Breast epithelium (tissue), 4 donors: Measurements from ENCODE around the gene CNGB1. TPM values are rescaled to one million over a fixed set of nuclear protein-coding genes. Genes with fewer than 3 reads are reported as not detected.

Source experiments
- DNase-seq, 2 donors: peaks; one replicate each; pipeline ENCODE4 v3.0.0-alpha.2; 2019; ENCODE audit warnings: low spot score in 2 of 2
- H3K27ac ChIP-seq, 2 donors: fragments of 200-600 bp; sonication (generic) in 1 of 2; one replicate each; pipeline ENCODE4 v1.5.1; 2016 to 2019; ENCODE audit warnings: mild to moderate bottlenecking in 1 of 2
- H3K27me3 ChIP-seq, 2 donors: fragments of 200-600 bp; sonication (generic) in 1 of 2; one replicate each; pipeline versions ENCODE4 v1.5.1 to v1.6.0; 2017 to 2019; ENCODE audit warnings: control low read depth in 1 of 2, mild to moderate bottlenecking in 1 of 2
- H3K36me3 ChIP-seq: fragments of 200-600 bp; one replicate; pipeline ENCODE4 v1.5.1; 2019
- H3K4me1 ChIP-seq, 2 donors: fragments of 200-600 bp; sonication (generic); one replicate each; pipeline ENCODE4 v1.5.1; 2016 to 2019; ENCODE audit warnings: control low read depth in 1 of 2
- H3K4me3 ChIP-seq, 3 donors: fragments of 200-600 bp; sonication (generic); 1 replicate in 2 of 3; 2 replicates in 1 of 3; pipeline ENCODE4 v1.5.1; 2016 to 2019; ENCODE audit warnings: mild to moderate bottlenecking in 3 of 3, moderate library complexity in 2 of 3
- H3K9me3 ChIP-seq, 2 donors: fragments of 200-600 bp; sonication (generic) in 1 of 2; one replicate each; pipeline ENCODE4 v1.5.1; 2016 to 2019; ENCODE audit warnings: control low read depth in 1 of 2
- POLR2A ChIP-seq: fragments of 450-650 bp; IDR thresholded peaks from one replicate; pipeline ENCODE4 v1.6.1; 2016; ENCODE audit warnings: antibody characterized with exemption, mild to moderate bottlenecking, moderate library complexity
- POLR2AphosphoS5 ChIP-seq, 3 donors: sonication (generic); formaldehyde crosslinking; IDR thresholded peaks; one replicate each; pipeline ENCODE4 v1.6.1; 2017; ENCODE audit warnings: antibody characterized with exemption in 3 of 3
- intact Hi-C: fragments of 100-400 bp; cut with DNase I; formaldehyde crosslinking; loops from one replicate; pipeline ENCODE4 v1.15.1; 2023; ENCODE audit warnings: low total_unique reads
- total RNA-seq, 3 donors: library from RNA; depleted of rRNA; stranded (reverse); fragments of >200 nt; gene quantifications; one replicate each; pipeline ENCODE4 v1.1.0, GENCODE V29; 2016
- TF ChIP-seq, protein P1 (sequence below), 3 donors: fragments of 450-650 bp; IDR thresholded peaks; one replicate each; pipeline ENCODE4 v1.5.1; 2016 to 2017; ENCODE audit warnings: antibody characterized with exemption in 3 of 3, mild to moderate bottlenecking in 3 of 3, moderate library complexity in 3 of 3

CNGB1 gene
- total RNA-seq, 3 donors from 2014 or later: not detected

DNA sequence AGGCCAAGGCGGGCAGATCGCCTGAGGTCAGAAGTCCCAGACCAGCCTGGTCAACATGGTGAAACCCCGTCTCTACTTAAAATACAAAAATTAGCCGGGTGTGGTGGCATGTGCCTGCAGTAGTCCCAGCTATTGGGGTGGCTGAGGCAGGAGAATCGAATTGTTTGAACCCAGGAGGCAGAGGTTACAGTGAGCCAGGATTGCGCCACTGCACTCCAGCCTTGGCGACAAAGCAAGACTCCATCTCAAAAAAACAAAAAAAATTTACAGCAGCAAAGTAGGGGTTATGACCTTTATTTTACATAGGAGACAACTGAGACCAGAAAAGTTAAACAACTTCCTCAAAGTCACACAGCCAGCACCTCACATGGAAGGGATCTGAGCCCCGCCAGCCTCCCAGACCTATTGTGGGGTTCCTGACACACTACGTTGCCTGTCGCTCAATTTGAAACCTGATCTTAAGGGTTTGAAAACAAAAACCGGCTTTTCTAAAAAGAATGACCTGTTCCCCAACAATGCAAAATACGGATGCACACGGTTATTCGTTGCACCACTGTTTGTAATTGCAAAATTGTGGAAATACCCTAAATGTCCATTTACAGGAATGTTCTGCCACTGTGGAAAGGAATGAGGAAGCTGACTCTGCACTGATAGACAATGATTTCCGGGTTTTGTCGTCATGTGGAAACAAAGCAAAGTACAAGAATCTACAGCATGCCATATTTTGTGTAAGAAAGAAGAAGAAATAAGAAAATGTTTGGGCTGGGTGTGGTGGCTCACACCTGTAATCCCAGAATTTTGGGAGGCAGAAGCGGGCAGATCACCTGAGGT is 77.2 kb downstream of the CNGB1 start:
- DNase-seq: no peak
- no peaks in the 10 kb centered on the region for H3K27me3 ChIP-seq
- no peaks in the 10 kb centered on the region for H3K9me3 ChIP-seq
- no peaks in the 10 kb centered on the region for H3K4me1 ChIP-seq
- H3K27ac ChIP-seq: peak overlapping the region in 1 of 2 donors; percentile 35
- no peaks in the 10 kb centered on the region for H3K36me3 ChIP-seq
- intact Hi-C loops: no loop called here
- TF ChIP-seq POLR2A: no peak
- TF ChIP-seq POLR2AphosphoS5 (IDR thresholded peaks at IDR 0.05): no peak
- TF ChIP-seq, protein P1, sequence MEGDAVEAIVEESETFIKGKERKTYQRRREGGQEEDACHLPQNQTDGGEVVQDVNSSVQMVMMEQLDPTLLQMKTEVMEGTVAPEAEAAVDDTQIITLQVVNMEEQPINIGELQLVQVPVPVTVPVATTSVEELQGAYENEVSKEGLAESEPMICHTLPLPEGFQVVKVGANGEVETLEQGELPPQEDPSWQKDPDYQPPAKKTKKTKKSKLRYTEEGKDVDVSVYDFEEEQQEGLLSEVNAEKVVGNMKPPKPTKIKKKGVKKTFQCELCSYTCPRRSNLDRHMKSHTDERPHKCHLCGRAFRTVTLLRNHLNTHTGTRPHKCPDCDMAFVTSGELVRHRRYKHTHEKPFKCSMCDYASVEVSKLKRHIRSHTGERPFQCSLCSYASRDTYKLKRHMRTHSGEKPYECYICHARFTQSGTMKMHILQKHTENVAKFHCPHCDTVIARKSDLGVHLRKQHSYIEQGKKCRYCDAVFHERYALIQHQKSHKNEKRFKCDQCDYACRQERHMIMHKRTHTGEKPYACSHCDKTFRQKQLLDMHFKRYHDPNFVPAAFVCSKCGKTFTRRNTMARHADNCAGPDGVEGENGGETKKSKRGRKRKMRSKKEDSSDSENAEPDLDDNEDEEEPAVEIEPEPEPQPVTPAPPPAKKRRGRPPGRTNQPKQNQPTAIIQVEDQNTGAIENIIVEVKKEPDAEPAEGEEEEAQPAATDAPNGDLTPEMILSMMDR (IDR thresholded peaks at IDR 0.05): no peak
- no peak overlapping the region for H3K4me3 ChIP-seq

DNA sequence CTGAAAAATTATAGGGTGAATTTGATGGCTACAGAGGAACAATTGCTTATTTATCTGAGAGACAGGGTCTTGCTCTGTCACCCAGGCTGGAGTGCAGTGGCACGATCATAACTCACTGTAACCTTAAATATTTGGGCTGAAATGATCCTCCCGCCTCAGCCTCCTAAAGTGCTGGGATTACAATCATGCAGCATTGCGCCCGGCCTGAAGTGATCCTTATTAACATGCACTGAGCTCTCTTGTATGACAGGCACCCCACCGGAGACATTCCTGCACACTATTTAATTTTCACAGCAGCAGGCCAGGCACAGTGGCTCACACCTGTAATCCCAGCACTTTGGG is 77.7 kb downstream of the CNGB1 start:
- Histone ChIP-seq H3K9me3 (no peaks in the 10 kb centered on the region), H3K4me1 (no peaks in the 10 kb centered on the region), H3K4me3 (no peak overlapping the region), H3K27me3 (no peaks in the 10 kb centered on the region), H3K27ac (peak overlapping the region in 1 of 2 donors; percentile 35), H3K36me3 (no peaks in the 10 kb centered on the region)
- TF ChIP-seq, protein P1 (IDR thresholded peaks at IDR 0.05): no peak
- TF ChIP-seq POLR2A (no peak), POLR2AphosphoS5 (IDR thresholded peaks at IDR 0.05) (no peak)
- no peak for DNase-seq
- intact Hi-C loops: no loop called here

DNA sequence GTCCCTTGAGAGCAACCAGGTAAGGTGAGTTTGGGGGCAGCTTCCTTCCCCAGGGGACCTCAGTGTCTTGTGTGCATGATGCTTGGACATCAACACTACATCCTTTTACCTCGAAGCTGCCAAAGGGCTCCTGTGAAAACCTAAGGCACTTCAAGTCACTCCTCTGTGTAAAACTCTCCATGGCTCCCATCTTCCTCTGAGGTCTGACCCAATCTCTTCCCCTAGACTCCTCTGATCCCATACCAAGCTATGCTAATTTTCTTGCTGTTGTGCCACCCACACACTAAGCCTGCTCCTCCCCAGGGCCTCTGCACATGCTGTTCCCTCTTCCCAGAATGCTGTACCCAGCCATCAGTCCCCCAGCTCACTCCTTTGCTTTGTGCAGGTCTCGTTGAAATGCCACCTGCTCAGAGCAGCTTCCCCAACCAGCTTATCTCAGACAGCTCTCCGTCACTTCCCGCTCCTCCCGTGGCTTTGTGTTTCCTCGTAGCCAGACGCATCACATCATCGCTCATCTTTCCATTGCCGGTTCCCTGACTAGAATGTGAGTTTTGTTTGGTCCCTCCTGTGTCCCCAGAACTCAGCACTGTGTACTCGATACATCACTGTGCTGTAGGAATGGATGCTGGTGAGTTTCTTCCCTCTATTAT is 78.4 kb downstream of the CNGB1 start:
- Histone ChIP-seq H3K27ac (no peak overlapping the region), H3K4me1 (no peaks in the 10 kb centered on the region), H3K36me3 (no peaks in the 10 kb centered on the region), H3K9me3 (no peaks in the 10 kb centered on the region), H3K27me3 (no peaks in the 10 kb centered on the region), H3K4me3 (no peak overlapping the region)
- DNase-seq: no peak
- intact Hi-C loops: no loop called here
- TF ChIP-seq POLR2AphosphoS5 (IDR thresholded peaks at IDR 0.05) (no peak), POLR2A (no peak)
- TF ChIP-seq, protein P1 (IDR thresholded peaks at IDR 0.05): no peak

DNA sequence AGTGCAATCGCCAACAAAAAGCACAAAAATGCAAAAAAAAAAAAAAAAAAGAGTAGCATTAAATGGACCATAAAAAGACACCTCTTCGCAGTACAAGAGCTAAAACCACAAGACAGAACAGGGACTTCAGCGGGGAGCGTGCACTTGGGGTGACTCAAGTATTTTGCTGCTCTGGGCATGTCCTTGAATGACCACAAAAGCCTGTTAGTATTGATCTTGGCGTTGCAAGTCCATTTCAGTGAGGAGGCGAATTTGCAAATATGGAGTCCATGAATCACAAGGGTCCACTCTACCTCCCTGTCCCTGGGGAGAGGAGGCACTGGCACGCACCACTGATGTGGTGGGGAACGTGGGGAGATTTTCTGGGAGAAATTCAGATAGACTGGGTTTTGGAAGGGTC is 78.9 kb downstream of the CNGB1 start:
- Histone ChIP-seq H3K9me3 (no peaks in the 10 kb centered on the region), H3K4me3 (no peak overlapping the region), H3K27ac (no peak overlapping the region), H3K36me3 (no peaks in the 10 kb centered on the region), H3K27me3 (no peaks in the 10 kb centered on the region), H3K4me1 (no peaks in the 10 kb centered on the region)
- no peak for DNase-seq
- intact Hi-C loops: no loop called here
- TF ChIP-seq POLR2A (no peak), POLR2AphosphoS5 (IDR thresholded peaks at IDR 0.05) (no peak)
- TF ChIP-seq, protein P1 (IDR thresholded peaks at IDR 0.05): no peak

DNA sequence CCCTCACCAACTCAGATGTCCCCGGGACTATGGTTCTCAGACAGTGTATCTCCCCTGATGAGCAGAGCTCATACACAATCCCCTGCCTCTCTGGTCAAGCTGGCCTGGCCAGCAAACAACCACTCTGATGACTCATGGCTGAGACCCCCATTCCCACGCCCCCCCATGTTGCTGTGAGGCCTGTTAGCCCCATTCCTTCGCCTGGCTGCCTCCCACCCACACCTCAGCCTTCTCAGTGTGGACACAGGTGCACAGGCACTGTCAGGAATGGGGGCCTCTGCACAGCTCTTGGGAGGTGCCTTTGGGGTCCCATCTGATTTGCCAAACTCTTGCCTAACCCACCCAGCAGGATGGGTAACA is 80.2 kb downstream of the CNGB1 start:
- TF ChIP-seq POLR2AphosphoS5 (IDR thresholded peaks at IDR 0.05): no peak
- TF ChIP-seq POLR2A: no peak
- TF ChIP-seq, protein P1 (IDR thresholded peaks at IDR 0.05): no peak
- no peak for DNase-seq
- H3K27ac ChIP-seq: no peak overlapping the region
- no peaks in the 10 kb centered on the region for H3K9me3 ChIP-seq
- no peak overlapping the region for H3K4me3 ChIP-seq
- no peaks in the 10 kb centered on the region for H3K27me3 ChIP-seq
- no peaks in the 10 kb centered on the region for H3K4me1 ChIP-seq
- intact Hi-C loops: no loop called here
- no peaks in the 10 kb centered on the region for H3K36me3 ChIP-seq
